Measurements from ENCODE around the gene BRD7. TPM values are rescaled to one million over a fixed set of nuclear protein-coding genes. Genes with fewer than 3 reads are reported as not detected.

The BRD7 gene
- total and polyA plus RNA-seq, 2 donors (not counting 3 experiments of a cell fraction or from before 2014, with no cell fraction given): 17.1 to 69.1 TPM

- H3K4me2 ChIP-seq (ENCODE audit: insufficient read depth, low read length): no peak overlapping the region
- dilution Hi-C loops (cut with MboI; ENCODE audit: extremely low pct_ligation_motif_present, low sequenced_read_pairs): no loop called here
- no peaks in the 10 kb centered on the region for H3K36me3 ChIP-seq (ENCODE audit: control insufficient read depth in 2 of 2, extremely low read depth in 1 of 2, insufficient read depth in 2 of 2, low read length in 2 of 2)
- no peaks in the 10 kb centered on the region for H3K27me3 ChIP-seq (ENCODE audit: control insufficient read depth in 2 of 2, insufficient read depth in 2 of 2, low read length in 2 of 2)
- CTCF ChIA-PET: no interaction called here
- H4K20me1 ChIP-seq (replicated peaks; ENCODE audit: control insufficient read depth, extremely low read depth, insufficient read depth, low read length): no peaks in the 10 kb centered on the region
- H2AFZ ChIP-seq (ENCODE audit: low read depth, low read length): no peak overlapping the region
- TF ChIP-seq GATA2 (IDR thresholded peaks at IDR 0.05; ENCODE audit: insufficient read depth, insufficient read length, low read depth, low read length): no peak
- TF ChIP-seq MAX (IDR thresholded peaks at IDR 0.05; ENCODE audit: insufficient read depth, insufficient read length): no peak
- TF ChIP-seq CTCF (IDR thresholded peaks at IDR 0.05; ENCODE audit: extremely low read depth in 1 of 2, insufficient read depth in 1 of 2, low read depth in 1 of 2, low read length in 2 of 2): no peak
- no peak for TF ChIP-seq EZH2 (IDR thresholded peaks at IDR 0.05; ENCODE audit: borderline replicate concordance, low read depth, low read length, severe bottlenecking)
- TF ChIP-seq MYC (IDR thresholded peaks at IDR 0.05; ENCODE audit: low read depth, low read length): no peak
- no peak for TF ChIP-seq POLR2AphosphoS5 (IDR thresholded peaks at IDR 0.05; ENCODE audit: insufficient read depth, low read depth, low read length)
- TF ChIP-seq JUN (IDR thresholded peaks at IDR 0.05; ENCODE audit: borderline replicate concordance, insufficient read depth, insufficient read length, low read depth): no peak
- no peak for TF ChIP-seq FOS (IDR thresholded peaks at IDR 0.05; ENCODE audit: borderline replicate concordance, insufficient read depth, low read length)
- no peak for TF ChIP-seq POLR2A (IDR thresholded peaks at IDR 0.05; ENCODE audit: low read depth, low read length)
- DNase-seq (ENCODE audit: low read depth, low spot score): no peak
- no peaks in the 10 kb centered on the region for H3K9me3 ChIP-seq (replicated peaks; ENCODE audit: control insufficient read depth, insufficient read depth, low read length)
- H3K9me1 ChIP-seq (replicated peaks; ENCODE audit: control insufficient read depth, extremely low read depth, insufficient read depth, low read length): no peaks in the 10 kb centered on the region
- H3K9ac ChIP-seq (replicated peaks; ENCODE audit: extremely low read depth, insufficient read depth, low read length): no peak overlapping the region
- H3K4me3 ChIP-seq (replicated peaks in 1 of 3; ENCODE audit: insufficient read depth in 1 of 3, low read depth in 1 of 3, low read length in 3 of 3): no peak overlapping the region
- FAIRE-seq: no peak
- no TSS peak for BruUV-seq (replicated peaks)
- H3K27ac ChIP-seq (ENCODE audit: insufficient read depth, low read depth, low read length): no peak overlapping the region
- POLR2A ChIA-PET: no interaction called here
- H3K79me2 ChIP-seq (ENCODE audit: control insufficient read depth, insufficient read depth, low read length): no peaks in the 10 kb centered on the region
- intact Hi-C loops (cut with micrococcal nuclease): no loop called here
- no peaks in the 10 kb centered on the region for H3K4me1 ChIP-seq (ENCODE audit: control insufficient read depth, extremely low read depth, insufficient read depth, low read length)
Observed at GRCh38 chr16:50304467-50305440, 64.0 kb downstream of the BRD7 start.
